HG03520 (cell line): ENCODE measurements around the gene ABCG8.

Experiments
- ATAC-seq: cut with Tn5 transposase; IDR thresholded peaks from one replicate; pipeline ENCODE4 v1.9.1; 2021; ENCODE audit warnings: mild to moderate bottlenecking, moderate library complexity; ENCODE audit not compliant: unreplicated experiment

Gene ABCG8

DNA sequence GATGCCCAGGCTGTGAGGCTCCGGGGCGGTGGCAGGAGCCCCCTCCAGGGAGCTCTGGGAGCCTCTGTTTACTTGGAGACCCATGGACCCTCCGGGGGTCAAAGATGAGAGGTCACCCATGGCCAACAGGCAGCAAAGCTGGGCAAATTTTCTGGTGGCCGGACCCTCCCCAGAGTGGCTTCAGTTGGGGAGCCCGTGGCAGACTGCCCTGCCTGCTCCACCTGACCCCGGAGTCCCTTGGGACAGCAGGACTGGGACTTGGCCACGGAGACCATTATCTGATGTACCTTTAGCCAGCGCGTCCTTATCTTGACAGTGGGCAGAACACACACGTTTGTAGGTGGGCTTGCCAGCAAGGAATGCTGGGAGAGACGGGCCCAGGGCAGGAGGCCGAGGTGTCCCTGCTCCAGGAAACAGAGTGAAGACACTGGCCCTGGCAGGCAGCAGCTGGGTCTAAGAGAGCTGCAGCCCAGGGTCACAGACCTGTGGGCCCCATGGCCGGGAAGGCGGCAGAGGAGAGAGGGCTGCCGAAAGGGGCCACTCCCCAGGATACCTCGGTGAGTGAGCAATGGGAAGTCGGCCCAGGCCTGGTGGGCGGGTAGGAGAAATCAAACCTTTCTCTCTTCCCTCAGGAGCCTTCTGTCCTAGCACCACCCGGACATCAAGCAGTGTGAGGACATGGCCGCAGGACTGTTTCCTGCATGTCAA is at the start of gene ABCG8, which contains the start of gene ABCG5:
ABCG8 (plus strand) TSS at position 412 of the 708 bp plus-strand sequence; CDS start at position 495, 83 bp downstream.
ABCG5 (minus strand) TSS at position 280 of the 708 bp plus-strand sequence; CDS start at position 120, 160 bp downstream.
- ATAC-seq: no peak

DNA sequence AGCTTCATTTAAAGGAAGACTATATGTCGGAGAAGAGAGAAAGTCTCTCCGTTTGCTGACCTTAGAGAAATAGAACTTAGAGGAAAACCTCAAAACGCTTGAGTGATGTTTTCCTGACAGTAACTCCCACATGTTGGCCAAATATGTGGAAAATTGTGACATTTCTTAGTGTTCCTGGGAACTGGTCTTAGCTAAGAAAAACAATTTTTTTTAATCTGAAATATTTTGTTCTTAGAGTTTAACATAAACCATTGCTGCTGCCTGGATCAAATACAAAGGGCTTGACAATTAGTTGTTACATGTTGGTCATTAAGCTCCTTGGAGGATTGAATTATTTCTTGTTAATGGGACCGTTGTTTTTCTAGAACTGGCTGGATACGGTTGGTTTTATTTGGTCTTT is 48.6 kb upstream of the ABCG8 start:
- ATAC-seq: no peak

DNA sequence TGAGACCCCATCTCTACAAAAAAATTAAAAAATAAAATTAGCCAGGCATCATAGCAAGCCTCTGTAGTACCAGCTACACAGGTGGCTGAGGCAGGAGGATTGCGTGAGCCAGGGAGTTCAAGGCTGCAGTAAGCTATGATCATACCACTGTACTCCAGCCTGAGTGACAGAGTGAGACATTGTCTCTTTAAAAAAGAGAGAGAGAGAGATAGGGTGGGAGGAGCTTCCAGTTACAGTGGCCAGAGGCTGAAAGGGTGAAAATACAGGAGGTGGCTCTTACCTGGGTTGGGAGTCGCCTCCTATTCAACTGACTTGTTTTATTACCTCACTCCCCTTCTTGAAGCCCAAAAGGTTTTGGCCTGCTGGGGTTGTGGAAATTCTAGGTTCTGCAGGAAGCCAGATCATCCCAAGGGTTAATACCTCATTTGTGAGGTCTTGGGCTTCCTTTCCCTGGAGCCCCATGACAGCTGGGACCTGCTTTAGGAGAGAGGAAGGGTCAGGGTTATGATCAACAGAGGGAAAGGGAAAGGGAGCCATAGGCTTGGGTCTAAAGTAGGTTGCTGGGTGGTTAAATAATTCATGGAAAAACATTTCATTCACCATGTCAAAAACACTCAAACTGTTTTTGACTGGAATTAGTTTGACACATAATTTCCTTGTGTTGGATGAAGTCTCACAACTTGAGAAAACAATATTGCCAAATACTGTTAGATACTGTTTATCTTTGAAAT is 47.6 kb upstream of the ABCG8 start:
- no peak for ATAC-seq

DNA sequence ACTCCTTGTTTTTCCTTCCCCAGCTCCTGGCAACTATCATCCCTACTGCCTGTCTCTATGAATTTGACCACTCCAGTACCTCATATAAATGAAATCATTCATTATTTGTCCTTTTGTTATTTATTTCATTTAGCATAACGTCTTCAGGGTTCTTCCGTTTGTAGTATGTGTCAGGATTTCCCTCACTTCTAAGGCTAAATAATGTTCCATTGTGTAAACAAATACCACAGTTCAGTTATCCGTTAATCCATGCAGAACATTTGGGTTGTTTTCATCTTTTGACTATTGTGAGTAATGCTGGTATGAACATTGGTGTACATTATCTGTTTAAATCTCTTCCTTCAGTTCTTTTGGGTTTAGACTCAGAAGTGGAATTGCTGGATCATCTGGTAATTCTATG is 46.1 kb upstream of the ABCG8 start:
- ATAC-seq: no peak

DNA sequence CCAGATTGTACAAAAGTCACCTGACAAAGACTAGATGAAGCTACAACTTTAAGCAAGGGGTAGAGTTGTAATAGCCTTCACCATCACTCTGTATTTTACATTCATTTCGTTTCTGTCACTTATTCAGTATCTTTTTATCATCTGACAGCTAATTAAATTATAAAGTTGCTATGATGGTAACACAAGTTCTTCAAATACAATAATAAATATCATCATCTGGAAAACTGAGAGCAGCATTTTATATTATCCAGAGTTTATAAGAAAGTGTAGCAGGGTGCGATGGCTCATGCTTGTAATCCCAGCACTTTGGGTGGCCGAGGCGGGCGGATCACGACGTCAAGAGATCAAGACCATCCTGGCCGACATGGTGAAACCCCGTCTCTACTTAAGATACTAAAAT is 43.8 kb upstream of the ABCG8 start:
- ATAC-seq: no peak

DNA sequence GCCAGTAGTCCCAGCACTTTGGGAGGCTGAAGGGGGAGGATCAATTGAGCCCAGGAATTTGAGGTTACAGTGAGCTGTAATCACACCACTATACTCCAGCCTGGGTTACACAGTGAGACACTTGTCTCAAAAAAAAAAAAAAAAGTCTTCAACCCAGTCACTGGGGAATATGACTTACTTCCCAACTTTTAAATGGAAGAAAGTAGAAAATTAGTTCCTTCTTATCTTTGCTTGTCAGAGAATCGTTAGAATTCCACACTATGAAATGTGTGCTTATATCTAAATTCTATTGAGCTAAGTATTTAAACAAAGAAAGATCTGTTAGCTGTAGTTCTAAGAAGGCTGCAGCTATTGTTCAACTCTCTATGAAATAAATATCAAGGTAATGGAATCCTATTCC is 42.6 kb upstream of the ABCG8 start:
- ATAC-seq: no peak

DNA sequence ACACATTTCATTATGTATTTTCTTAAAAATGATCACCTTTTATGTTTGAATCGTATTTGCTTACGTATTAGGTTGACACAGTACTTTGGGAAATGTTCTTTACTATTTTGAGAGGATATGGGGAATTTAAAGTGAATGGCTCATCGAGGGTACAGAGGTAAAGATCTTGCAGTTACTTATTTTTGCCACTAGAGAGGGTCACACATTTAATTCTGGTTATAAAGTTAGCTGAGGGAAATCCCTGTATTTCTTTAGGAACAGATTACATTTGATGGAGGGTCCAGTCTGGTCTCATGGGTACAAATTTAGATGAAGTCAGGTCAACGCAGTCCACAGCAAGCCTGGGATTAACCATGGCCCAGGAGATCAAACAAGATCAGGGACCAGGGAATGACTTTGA is 40.5 kb upstream of the ABCG8 start:
- ATAC-seq: no peak

DNA sequence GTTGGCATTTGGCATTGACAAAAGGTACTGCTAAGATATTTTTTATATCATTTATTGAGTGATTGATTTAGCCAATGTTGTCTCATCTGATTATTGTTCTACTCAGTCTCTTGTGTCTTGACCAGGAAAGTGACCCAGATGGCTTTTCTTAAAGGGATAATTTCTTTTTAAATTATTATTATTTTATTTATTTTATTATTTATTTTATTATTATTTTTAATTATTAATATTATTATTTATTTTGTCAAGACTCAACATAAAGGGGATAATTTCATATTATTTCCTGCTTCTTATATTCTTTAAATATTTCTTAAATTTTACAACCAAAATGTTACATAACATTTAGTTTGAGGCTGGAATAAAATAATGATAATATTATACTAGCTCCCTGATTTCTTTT is 37.9 kb upstream of the ABCG8 start:
- no peak for ATAC-seq

DNA sequence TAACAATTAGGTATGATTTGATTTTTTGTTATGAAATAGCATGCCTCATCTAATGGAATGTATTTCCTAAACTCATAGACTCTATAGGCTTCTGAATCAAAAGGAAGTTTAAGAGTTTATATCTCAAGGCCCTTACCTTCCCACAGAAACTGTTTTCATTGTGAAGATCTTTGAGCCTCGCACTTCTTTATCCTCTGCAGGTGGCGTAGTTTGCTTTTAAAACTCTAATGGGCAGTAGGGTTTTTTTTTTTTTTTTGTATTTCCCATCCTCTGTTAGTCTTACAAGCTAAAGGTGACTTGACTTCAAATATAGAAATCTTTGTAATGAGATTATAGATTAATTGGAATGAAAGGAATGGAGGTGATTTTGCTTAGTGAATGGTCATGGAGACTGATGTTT is 36.6 kb upstream of the ABCG8 start:
- ATAC-seq: no peak

DNA sequence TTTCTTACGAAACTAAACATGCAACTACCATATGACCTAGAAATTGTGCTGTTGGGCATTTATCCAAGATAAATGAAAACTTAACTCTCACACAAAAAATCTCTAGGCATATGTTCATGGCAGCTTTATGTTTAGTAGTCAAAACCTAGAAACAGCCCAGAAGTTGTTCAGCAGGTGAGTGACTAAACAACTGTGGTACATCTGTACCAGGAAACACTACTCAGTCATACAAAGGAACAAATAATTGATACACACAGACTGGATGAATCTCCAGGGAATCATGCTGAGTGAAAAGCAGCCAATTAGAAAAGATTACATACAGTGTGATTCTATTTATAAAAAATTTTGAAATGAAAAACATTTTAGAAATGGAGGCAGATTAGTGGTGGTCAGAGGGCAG is 35.7 kb upstream of the ABCG8 start:
- ATAC-seq: no peak

DNA sequence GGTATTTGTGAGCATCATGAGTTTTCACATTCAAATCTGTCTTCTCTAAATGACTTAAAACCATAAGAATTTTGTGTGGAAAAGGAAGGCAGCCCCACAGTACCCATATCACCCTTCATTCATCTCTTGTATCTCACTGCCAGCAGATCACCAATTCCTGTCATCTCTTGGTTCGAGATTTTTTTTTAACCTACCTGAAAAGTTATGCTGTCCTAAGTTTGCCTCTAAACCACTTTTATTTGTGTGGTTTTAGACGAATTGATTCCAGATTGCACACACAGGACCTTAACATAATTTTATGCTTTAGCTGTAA is 32.1 kb upstream of the ABCG8 start:
- no peak for ATAC-seq

DNA sequence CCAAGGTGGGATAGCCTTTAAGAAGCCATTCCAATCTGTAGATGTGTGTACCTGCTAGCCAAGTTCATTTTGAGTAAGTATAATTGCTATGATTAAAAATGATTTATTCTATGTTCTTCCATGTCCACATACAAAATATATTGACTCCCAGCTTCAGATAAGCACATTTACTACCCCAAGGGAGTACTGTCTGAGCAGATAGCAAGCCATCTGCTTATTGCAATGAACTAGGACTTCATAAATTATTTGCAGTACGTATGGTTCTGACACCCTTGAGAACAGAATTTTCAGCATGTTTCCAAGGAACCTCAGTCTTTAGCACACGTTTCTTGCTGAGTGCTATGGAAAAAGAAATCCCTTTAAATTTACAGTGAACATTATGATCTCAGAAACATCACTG is 28.3 kb upstream of the ABCG8 start:
- no peak for ATAC-seq

DNA sequence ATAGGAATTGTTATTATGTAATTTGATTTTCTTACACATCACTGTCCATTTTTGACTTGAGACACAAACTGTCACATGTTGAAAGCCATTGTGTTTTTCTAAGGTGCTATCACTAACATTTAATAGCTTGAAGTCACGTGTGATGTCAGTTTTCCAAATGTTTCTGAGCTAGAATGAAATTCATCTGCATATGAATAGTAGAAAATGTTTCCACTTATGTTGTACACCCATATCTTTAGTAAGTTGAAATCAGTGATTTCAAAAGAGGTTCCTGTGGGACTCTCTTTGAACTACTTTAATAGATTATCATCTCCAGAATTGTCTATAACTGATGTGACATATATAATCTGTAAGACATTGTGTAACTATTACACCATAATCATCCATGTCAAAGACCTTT is 27.9 kb upstream of the ABCG8 start:
- ATAC-seq: no peak

DNA sequence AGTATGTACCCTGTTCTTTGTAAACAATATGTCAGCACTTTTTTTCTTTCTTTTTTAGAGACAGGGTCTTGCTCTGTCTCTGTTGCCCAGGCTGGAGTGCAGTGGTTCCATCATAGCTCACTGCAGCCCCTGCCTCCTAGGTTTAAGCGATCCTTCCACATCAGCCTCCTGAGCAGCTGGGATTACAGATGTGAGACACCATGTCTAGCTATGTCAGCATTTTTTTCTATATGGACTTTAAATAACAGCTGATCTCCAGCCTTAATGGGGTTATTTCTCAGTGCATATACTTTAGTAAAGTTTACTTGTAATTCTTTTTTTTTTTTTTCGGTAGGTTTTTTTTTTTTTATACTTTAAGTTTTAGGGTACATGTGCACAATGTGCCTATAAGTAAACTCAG is 26.8 kb upstream of the ABCG8 start:
- ATAC-seq: no peak

DNA sequence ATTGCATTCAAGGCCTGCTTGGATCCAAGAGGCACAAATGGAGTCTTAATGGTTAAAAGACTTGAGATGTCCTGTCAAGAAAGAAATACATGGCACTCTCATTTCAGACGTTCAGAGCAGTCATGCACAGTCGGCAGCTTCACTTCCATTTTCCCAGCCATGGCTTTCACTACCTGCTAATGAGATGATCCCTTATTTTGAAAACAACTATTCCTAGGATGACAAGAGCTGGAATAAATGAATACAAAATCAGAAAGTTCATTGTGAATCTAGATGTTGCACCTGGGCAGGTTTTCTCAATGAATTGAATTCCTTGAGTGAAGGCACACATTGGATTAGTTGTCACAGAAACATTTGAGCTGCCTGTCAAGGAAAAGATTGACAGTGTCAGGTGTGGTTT is 25.8 kb upstream of the ABCG8 start:
- no peak for ATAC-seq

DNA sequence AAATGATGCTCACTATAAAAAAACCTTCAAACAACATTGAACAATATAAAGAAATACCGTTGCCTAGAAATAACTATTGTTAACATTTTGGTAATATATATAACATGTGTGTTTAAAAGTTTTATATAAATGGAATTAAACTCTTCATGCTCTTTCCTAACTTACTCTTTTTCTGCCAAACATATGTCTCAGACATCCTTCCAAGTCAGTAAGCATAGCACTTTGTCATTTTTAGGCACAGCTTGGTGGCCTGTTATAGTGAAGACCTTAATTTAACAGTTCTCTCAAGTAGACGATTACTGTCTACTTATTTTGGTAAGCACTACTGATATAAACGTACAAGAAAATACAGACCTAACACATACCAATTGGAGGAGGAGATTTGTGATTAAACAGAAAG is 24.1 kb upstream of the ABCG8 start:
- no peak for ATAC-seq

DNA sequence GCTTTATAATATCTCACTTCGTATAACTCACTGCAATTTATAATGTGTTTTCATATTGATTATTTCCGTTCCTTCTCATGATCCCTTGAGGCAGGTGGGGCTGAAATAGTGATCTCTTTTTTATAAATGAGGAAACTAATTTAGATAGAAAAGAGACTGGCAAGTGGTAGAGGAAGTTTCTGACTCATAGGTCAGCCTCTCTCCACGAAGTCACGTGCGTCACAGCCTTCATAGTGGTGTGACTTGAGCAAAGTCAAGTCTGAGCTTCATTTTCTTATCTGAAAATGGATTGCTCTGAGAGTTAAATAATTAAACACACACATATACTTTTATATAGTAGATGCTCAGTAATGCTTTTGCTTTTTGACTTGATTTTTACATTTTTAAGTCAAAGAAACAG is 20.0 kb upstream of the ABCG8 start:
- ATAC-seq: no peak

DNA sequence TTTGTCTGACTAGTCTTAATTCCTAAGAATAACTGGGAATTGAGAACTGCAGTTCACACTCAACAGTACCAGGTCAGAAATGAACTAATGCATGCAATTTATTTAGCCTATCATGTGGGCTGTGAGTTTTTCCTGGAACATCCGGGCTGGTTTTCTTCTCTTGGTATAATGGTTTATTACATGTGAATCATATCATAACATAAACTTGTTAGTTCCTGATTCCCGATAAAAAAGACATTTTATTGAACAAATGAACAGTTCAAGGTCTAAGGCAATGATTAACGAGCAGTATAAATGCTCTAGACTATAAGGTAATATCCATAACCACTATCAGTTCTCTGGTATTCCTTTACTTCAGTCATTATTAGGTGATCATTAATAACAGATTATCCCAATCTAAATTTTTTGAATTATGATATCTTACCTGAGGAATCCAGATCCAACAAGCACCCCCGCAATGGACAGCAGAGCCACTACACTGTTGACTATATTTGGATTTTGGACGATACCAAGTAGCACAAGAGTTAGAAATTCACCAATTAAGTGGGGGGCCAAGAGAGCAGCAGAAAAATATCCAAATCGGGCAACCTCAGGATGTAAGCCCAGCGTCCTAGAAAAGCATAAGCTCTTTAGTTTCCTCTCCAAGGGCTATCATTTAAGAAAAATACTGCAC is 19.1 kb upstream of the ABCG8 start:
- no peak for ATAC-seq

DNA sequence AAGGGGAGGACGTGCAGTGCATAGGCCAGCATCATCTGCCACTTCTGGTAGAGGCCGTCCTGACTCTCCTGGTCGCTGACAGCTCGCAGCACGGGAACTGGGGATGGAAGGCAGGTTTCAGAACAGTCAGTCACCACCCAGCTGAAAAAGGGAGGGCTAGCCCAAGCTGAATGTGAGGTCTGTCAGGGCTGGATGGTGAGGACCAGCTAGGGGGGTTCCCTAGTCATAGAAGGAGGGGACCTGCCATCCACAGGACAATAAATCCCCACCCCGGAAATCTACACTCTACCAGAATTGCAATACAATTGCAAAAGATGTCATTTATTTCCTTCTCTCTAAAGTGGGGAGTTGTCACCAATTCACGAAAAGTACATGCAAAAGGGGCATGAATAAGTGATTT is 15.9 kb upstream of the ABCG8 start:
- ATAC-seq: no peak

DNA sequence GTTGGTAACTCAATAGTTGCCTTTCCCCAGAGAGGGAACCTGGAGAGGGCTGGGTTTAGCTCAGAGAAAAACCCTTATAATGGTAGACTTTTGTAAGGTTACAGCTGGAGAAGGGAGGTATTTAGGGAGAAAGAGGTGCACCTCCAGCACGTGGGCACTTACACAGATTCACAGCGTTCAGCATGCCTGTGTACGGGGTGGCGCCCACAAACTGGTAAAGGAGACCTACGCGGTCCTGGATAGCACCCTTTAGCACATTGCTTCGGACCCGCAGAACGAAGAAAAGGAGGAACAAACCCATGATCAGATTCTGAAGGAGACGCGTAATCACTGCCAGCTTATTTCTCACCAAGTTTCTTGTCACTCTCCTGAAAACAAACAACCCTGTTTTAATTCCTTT is 15.0 kb upstream of the ABCG8 start:
- ATAC-seq: no peak

DNA sequence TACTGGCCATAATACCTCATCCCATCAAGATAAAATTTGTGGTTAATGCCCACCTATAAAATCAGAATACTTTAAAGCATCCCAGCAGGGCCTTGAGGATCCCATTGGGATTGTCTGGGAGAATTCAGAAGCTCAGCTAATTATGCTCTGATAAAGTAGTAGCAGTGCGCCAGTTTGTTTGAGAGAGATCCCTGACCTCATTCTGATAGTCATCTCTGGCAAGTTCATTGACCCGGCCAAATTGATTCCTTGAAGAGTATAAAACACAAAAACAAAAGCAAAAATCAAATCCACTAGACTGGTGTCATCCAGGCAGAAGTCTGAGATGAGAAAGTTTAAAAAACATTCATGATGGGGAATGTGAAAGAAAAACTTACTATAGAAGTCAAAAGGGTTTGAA is 14.3 kb upstream of the ABCG8 start:
- ATAC-seq: no peak

DNA sequence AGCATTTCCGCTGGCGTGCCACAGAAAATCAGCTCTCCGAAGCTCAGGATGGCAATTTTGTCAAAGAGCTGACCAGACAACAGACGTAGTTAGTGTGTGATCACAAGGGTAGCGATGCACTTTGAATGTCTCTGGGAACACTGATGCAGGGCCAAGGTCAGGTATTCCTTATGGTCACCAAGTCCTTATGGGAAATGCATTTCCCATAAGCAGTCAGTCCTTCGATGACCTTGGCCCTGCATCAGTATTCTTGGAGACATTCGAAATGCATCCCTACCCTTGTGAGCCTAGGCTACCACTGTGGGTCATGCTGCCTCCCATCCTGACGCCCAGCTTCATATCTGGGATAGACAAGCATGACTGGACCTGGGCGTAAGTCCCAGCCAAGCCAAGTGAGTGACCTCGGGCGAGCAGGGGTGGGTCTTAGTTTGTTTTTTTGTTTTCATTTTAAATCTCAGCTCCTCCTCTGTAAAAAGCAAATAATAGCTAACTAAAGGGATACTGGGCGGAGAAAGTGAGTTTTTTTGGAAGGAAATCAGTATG is 13.7 kb upstream of the ABCG8 start:
- no peak for ATAC-seq
